ENCODE measurements around the gene INPP4B. TPM values are rescaled to one million over a fixed set of nuclear protein-coding genes. Genes with fewer than 3 reads are reported as not detected.

The INPP4B gene
- total and polyA plus RNA-seq, 2 donors from 2014 or later = 2.6 to 18.9 TPM

DNA sequence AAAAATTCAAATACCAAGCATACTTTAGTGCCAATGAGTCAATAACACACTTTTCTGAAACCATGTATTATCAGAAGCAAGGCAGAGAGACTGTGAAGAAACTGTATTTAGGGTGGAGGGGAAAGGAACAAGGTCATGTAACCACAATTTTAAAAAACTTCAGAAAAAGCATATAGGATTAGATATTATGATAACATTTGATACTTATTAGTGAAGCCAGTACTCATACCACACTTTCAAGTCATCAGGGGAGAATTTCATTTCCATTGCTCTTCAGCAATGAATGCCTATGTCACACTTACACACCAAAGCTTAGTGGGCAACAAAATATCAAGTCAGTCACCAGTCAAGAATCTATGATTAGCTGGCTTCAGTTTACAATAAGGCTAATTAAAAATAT, 607.5 kb downstream of the INPP4B start:
- no peak for FAIRE-seq
- Histone ChIP-seq H3K27me3 (ENCODE audit: control insufficient read depth, insufficient read depth, low read length) (no peaks in the 10 kb centered on the region), H3K27ac (ENCODE audit: low read depth in 2 of 2, low read length in 2 of 2) (no peak overlapping the region), H3K9me3 (ENCODE audit: control insufficient read depth in 2 of 3, insufficient read depth in 1 of 3, low read length in 3 of 3) (no peaks in the 10 kb centered on the region), H3K4me1 (ENCODE audit: control insufficient read depth in 2 of 3, insufficient read depth in 2 of 3, low read depth in 1 of 3, low read length in 3 of 3) (no peaks in the 10 kb centered on the region), H3K36me3 (ENCODE audit: control insufficient read depth in 2 of 3, insufficient read depth in 3 of 3, low read length in 3 of 3) (no peaks in the 10 kb centered on the region), H3K9ac (ENCODE audit: low read length in 3 of 3) (no peak overlapping the region), H3K4me3 (ENCODE audit: low read length in 3 of 3) (no peak overlapping the region)
- TF ChIP-seq, protein P1, sequence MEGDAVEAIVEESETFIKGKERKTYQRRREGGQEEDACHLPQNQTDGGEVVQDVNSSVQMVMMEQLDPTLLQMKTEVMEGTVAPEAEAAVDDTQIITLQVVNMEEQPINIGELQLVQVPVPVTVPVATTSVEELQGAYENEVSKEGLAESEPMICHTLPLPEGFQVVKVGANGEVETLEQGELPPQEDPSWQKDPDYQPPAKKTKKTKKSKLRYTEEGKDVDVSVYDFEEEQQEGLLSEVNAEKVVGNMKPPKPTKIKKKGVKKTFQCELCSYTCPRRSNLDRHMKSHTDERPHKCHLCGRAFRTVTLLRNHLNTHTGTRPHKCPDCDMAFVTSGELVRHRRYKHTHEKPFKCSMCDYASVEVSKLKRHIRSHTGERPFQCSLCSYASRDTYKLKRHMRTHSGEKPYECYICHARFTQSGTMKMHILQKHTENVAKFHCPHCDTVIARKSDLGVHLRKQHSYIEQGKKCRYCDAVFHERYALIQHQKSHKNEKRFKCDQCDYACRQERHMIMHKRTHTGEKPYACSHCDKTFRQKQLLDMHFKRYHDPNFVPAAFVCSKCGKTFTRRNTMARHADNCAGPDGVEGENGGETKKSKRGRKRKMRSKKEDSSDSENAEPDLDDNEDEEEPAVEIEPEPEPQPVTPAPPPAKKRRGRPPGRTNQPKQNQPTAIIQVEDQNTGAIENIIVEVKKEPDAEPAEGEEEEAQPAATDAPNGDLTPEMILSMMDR (IDR thresholded peaks at IDR 0.05; ENCODE audit: borderline replicate concordance, extremely low read depth, insufficient read depth) = no peak
- no peak for DNase-seq
- intact Hi-C loops (cut with DNase I) = no loop called here

DNA sequence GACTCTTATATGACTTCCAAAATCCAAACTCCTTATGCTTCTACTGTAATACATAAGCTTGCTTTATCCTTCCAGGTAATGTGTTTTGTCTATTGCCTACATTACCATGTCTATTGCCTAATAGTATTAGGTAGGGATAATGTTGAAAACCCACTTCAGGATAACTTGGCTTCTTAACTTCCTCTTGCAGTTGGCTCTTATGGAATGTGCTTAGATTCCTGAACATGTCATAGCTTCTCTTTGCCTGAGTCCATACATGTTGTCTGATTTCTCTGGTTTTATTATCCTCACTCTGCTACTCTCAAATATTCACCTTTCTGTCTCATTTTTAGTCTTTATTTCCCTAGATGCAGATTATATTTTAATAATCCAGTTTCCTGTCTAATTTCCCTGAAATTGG, 609.8 kb downstream of the INPP4B start:
- TF ChIP-seq, protein P1 (IDR thresholded peaks at IDR 0.05; ENCODE audit: borderline replicate concordance, extremely low read depth, insufficient read depth) = no peak
- intact Hi-C loops (cut with DNase I) = no loop called here
- FAIRE-seq (no peak), DNase-seq (no peak)
- Histone ChIP-seq H3K9ac (ENCODE audit: low read length in 3 of 3) (no peak overlapping the region), H3K36me3 (ENCODE audit: control insufficient read depth in 2 of 3, insufficient read depth in 3 of 3, low read length in 3 of 3) (no peaks in the 10 kb centered on the region), H3K27me3 (ENCODE audit: control insufficient read depth, insufficient read depth, low read length) (no peaks in the 10 kb centered on the region), H3K9me3 (ENCODE audit: control insufficient read depth in 2 of 3, insufficient read depth in 1 of 3, low read length in 3 of 3) (no peaks in the 10 kb centered on the region), H3K4me1 (ENCODE audit: control insufficient read depth in 2 of 3, insufficient read depth in 2 of 3, low read depth in 1 of 3, low read length in 3 of 3) (no peaks in the 10 kb centered on the region), H3K4me3 (ENCODE audit: low read length in 3 of 3) (no peak overlapping the region), H3K27ac (ENCODE audit: low read depth in 2 of 2, low read length in 2 of 2) (no peak overlapping the region)

DNA sequence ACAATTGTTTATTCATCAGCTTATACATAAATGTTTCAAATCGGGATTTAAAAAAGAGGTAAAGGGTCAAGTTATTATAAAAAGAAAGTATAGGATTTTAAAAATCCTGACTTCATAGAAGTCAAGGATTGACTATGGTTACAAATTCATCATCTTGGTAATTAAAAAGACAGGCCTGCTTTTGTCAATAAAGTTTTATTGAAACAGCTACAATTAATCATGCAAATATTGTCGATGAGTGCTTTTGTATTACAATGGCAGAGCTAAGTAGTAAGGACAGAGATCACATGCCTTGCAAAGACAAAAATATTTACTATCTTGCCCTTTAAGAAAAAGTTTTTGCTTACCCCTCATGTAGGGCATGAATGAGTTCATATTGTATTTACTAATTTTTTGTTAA, 614.3 kb downstream of the INPP4B start:
- TF ChIP-seq, protein P1 (IDR thresholded peaks at IDR 0.05; ENCODE audit: borderline replicate concordance, extremely low read depth, insufficient read depth) = no peak
- Histone ChIP-seq H3K27ac (ENCODE audit: low read depth in 2 of 2, low read length in 2 of 2) (no peak overlapping the region), H3K27me3 (ENCODE audit: control insufficient read depth, insufficient read depth, low read length) (no peaks in the 10 kb centered on the region), H3K36me3 (ENCODE audit: control insufficient read depth in 2 of 3, insufficient read depth in 3 of 3, low read length in 3 of 3) (no peaks in the 10 kb centered on the region), H3K9ac (ENCODE audit: low read length in 3 of 3) (no peak overlapping the region), H3K4me1 (ENCODE audit: control insufficient read depth in 2 of 3, insufficient read depth in 2 of 3, low read depth in 1 of 3, low read length in 3 of 3) (no peaks in the 10 kb centered on the region), H3K9me3 (ENCODE audit: control insufficient read depth in 2 of 3, insufficient read depth in 1 of 3, low read length in 3 of 3) (no peaks in the 10 kb centered on the region), H3K4me3 (ENCODE audit: low read length in 3 of 3) (no peak overlapping the region)
- intact Hi-C loops (cut with DNase I) = no loop called here
- DNase-seq (no peak), FAIRE-seq (no peak)

DNA sequence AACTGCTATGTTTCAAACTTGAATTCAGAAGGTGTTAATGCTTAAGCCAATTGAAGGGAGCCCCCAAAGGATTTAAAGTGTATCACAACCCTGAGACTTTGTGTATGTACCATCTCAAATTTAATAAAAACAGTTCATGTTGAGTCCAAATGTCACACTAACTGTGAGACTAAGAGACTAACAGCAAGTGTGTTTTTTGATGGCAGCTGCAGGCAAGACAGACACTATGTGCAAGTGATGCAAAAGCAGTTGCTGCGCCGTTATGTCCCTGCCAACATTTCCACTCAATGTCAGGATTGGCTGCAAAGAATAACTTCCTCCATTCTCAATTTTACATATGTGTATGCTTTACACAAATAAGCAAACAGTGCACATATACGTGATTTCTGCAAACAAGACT, 615.1 kb downstream of the INPP4B start:
- TF ChIP-seq, protein P1 (IDR thresholded peaks at IDR 0.05; ENCODE audit: borderline replicate concordance, extremely low read depth, insufficient read depth) = no peak
- no peaks in the 10 kb centered on the region for H3K4me1 ChIP-seq (ENCODE audit: control insufficient read depth in 2 of 3, insufficient read depth in 2 of 3, low read depth in 1 of 3, low read length in 3 of 3)
- H3K4me3 ChIP-seq (ENCODE audit: low read length in 3 of 3) = no peak overlapping the region
- DNase-seq (no peak), FAIRE-seq (no peak)
- intact Hi-C loops (cut with DNase I) = no loop called here
- H3K9me3 ChIP-seq (ENCODE audit: control insufficient read depth in 2 of 3, insufficient read depth in 1 of 3, low read length in 3 of 3) = no peaks in the 10 kb centered on the region
- no peak overlapping the region for H3K27ac ChIP-seq (ENCODE audit: low read depth in 2 of 2, low read length in 2 of 2)
- no peaks in the 10 kb centered on the region for H3K27me3 ChIP-seq (ENCODE audit: control insufficient read depth, insufficient read depth, low read length)
- no peaks in the 10 kb centered on the region for H3K36me3 ChIP-seq (ENCODE audit: control insufficient read depth in 2 of 3, insufficient read depth in 3 of 3, low read length in 3 of 3)
- no peak overlapping the region for H3K9ac ChIP-seq (ENCODE audit: low read length in 3 of 3)
